Smooth muscle cell (in vitro differentiated cells): Measurements from ENCODE around the gene TYMS. TPM values are rescaled to one million over a fixed set of nuclear protein-coding genes. Genes with fewer than 3 reads are reported as not detected.

Source experiments
- DNase-seq: peaks from one replicate; lab custom pipeline; 2025; ENCODE audit not compliant: unreplicated experiment; lab: John Stamatoyannopoulos, UW
- H2AFZ ChIP-seq: fragments of 200-600 bp; sonication (generic); 2 replicates; pipeline ENCODE4 v1.6.0; 2016; ENCODE audit warnings: antibody characterized with exemption, low read depth, mild to moderate bottlenecking
- H3F3A ChIP-seq: fragments of 200-600 bp; sonication (generic); 2 replicates; pipeline ENCODE4 v1.6.0; 2017; ENCODE audit warnings: antibody characterized with exemption, low read depth
- H3K27ac ChIP-seq: fragments of 200-600 bp; sonication (generic); 2 replicates; pipeline ENCODE4 v1.5.1; 2016; ENCODE audit warnings: low read depth, mild to moderate bottlenecking
- H3K27me3 ChIP-seq: fragments of 200-600 bp; sonication (generic); 2 replicates; pipeline ENCODE4 v1.6.1; 2016; ENCODE audit warnings: low read depth, mild to moderate bottlenecking
- H3K36me3 ChIP-seq: fragments of 200-600 bp; sonication (generic); 2 replicates; pipeline ENCODE4 v1.5.1; 2016; ENCODE audit warnings: low read depth
- H3K4me1 ChIP-seq: fragments of 200-600 bp; sonication (generic); 2 replicates; pipeline ENCODE4 v1.5.1; 2016; ENCODE audit warnings: low read depth
- H3K4me2 ChIP-seq: fragments of 200-600 bp; sonication (generic); 2 replicates; pipeline ENCODE4 v1.6.0; 2016; ENCODE audit warnings: mild to moderate bottlenecking
- H3K4me3 ChIP-seq: fragments of 200-600 bp; sonication (generic); 2 replicates; pipeline ENCODE4 v1.5.1; 2016; ENCODE audit warnings: mild to moderate bottlenecking
- H3K79me2 ChIP-seq: fragments of 200-600 bp; sonication (generic); 2 replicates; pipeline ENCODE4 v1.6.0; 2016; ENCODE audit warnings: low read depth, mild to moderate bottlenecking
- H3K9ac ChIP-seq: fragments of 200-600 bp; sonication (generic); 2 replicates; pipeline ENCODE4 v1.6.0; 2016; ENCODE audit warnings: low read depth
- H3K9me3 ChIP-seq: fragments of 200-600 bp; sonication (generic); replicated peaks from 2 replicates; pipeline ENCODE4 v1.5.1; 2016; ENCODE audit warnings: low read depth
- H4K20me1 ChIP-seq: fragments of 200-600 bp; sonication (generic); 2 replicates; pipeline ENCODE4 v1.6.0; 2016; ENCODE audit warnings: low read depth
- WGBS: methylation state at CpG from one replicate; pipeline ENCODE4 v1.1.7; 2016; ENCODE audit warnings: low lambda C conversion rate; 5-methylcytosine and 5-hydroxymethylcytosine counted together
- polyA plus RNA-seq: library from polyadenylated mRNA; unstranded; fragments of >200 nt; fragmentation: Nextera tagmentation; extraction: Ambion mirVana; gene quantifications from 2 replicates; pipeline ENCODE4 v1.2.1, GENCODE V29; 2016
- total RNA-seq: library from RNA; depleted of rRNA; stranded (reverse); fragments of >200 nt; gene quantifications from 2 replicates; pipeline ENCODE4 v1.2.3, GENCODE V29; 2014
- TF ChIP-seq, protein P1 (sequence below): fragments of 200-600 bp; sonication (generic); IDR thresholded peaks from 2 replicates; pipeline ENCODE4 v1.5.1; 2017; ENCODE audit warnings: borderline replicate concordance, mild to moderate bottlenecking, antibody characterized with exemption; ENCODE audit not compliant: insufficient read depth, poor library complexity, severe bottlenecking

The TYMS gene
- total and polyA plus RNA-seq, 2 experiments from 2014 or later, result 29.1 to 85.3 TPM

DNA sequence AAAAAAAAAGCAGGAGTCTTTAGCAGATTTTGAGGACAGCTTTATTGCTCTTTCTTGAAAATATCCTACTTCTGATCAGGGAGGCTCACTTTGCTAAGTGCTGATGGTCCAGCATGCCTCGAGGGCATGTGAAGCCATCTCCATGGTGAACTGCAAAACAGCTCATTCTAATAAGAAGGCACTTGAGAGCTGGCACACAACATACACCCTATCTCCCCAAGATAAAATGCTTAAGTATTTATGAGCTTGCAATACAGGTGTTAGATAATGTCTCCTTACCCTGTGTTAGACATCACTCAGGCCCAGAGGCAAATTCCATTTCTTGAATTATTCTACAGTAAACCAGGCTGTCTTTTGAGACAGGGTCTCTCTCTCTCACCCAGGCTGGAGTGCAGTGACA lies 52.3 kb downstream of the TYMS start:
- TF ChIP-seq, protein P1, sequence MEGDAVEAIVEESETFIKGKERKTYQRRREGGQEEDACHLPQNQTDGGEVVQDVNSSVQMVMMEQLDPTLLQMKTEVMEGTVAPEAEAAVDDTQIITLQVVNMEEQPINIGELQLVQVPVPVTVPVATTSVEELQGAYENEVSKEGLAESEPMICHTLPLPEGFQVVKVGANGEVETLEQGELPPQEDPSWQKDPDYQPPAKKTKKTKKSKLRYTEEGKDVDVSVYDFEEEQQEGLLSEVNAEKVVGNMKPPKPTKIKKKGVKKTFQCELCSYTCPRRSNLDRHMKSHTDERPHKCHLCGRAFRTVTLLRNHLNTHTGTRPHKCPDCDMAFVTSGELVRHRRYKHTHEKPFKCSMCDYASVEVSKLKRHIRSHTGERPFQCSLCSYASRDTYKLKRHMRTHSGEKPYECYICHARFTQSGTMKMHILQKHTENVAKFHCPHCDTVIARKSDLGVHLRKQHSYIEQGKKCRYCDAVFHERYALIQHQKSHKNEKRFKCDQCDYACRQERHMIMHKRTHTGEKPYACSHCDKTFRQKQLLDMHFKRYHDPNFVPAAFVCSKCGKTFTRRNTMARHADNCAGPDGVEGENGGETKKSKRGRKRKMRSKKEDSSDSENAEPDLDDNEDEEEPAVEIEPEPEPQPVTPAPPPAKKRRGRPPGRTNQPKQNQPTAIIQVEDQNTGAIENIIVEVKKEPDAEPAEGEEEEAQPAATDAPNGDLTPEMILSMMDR, result no peak
- Histone ChIP-seq H3K27me3 (no peaks in the 10 kb centered on the region), H3K27ac (no peak overlapping the region), H3K4me2 (no peak overlapping the region), H3F3A (peaks cover 5% of the 10 kb centered on the region), H3K9ac (no peak overlapping the region), H3K36me3 (no peaks in the 10 kb centered on the region), H3K4me1 (peaks cover 8% of the 10 kb centered on the region), H3K4me3 (no peak overlapping the region), H4K20me1 (no peaks in the 10 kb centered on the region), H3K9me3 (no peaks in the 10 kb centered on the region), H2AFZ (no peak overlapping the region), H3K79me2 (peaks cover 8% of the 10 kb centered on the region)
- WGBS, result 70% methylated on average over 1 of the region's 1 CpG
- no peak for DNase-seq

DNA sequence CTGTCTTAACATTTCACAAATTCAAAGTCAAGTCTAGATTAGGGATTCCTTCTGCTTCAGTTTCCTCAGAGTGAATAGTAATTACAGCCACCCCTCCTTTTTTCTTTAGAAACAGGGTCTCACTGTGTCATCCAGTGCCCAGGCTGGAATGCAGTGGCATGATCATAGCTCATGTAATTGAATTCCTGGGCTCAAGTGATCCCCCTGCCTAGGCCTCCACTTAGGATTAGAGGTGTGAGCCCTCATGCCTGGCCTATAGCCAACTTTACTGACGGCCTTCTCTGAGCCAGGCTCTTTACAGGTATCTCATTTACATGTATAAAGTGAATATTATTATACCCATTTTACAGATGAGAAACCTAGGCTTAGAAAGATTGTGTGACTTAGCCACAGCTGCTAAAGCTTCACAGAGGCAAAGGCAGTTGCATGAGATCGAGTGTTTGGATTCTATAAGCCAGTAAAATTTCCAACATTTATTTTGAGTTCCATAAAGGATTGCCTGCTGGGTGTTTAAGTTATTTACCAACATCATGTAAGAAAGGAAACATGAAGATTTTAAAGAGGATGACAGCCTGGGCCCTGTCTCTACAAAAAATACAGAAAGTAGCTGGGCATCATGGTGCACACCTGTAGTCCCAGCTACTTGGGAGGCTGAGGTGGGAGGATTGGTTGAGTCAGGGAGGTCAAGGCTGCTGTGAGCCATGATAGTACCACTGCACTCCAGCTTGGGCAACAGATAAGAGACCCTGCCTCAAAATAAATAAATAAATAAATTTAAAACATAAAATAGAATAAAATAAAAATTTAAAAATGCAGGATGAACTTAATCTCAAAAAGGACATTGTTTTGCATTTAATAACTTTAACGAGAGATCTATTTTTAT lies 53.2 kb downstream of the TYMS start:
- Histone ChIP-seq H3K9me3 (no peaks in the 10 kb centered on the region), H3K4me3 (peak overlapping the region; percentile 79), H3K4me2 (peak overlapping the region; percentile 90), H3F3A (peaks cover 10% of the 10 kb centered on the region), H4K20me1 (no peaks in the 10 kb centered on the region), H2AFZ (no peak overlapping the region), H3K36me3 (no peaks in the 10 kb centered on the region), H3K27ac (no peak overlapping the region), H3K9ac (no peak overlapping the region), H3K4me1 (peaks cover 8% of the 10 kb centered on the region), H3K27me3 (no peaks in the 10 kb centered on the region), H3K79me2 (peaks cover 8% of the 10 kb centered on the region)
- 95% methylated on average over 3 of the region's 3 CpGs for WGBS
- no peak for DNase-seq
- TF ChIP-seq, protein P1, result no peak

DNA sequence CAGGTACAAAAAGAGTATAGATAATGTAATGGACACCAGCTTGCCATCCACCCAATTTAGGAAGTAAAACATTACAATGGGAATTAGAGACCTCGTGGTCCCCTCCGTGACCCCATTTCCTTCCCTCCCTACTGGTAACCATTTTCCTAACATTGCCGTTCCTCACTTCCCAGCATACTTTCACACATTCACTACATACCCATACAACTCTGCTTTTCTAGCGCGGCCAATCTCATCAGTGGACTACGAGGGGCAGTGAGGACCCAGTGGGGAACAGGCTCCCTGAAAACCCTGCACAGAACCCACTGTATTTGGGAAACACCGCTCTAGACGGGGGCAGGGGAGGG lies 53.8 kb downstream of the TYMS start:
- no peaks in the 10 kb centered on the region for H3K9me3 ChIP-seq
- peak overlapping the region; percentile 90 for H3K4me2 ChIP-seq
- DNase-seq, result no peak
- WGBS, result 20% methylated on average over 8 of the region's 8 CpGs
- H3K27ac ChIP-seq, result peak overlapping the region; percentile 54
- H2AFZ ChIP-seq, result peak overlapping the region; percentile 61
- H3F3A ChIP-seq, result peaks cover 10% of the 10 kb centered on the region
- peaks cover 8% of the 10 kb centered on the region for H3K4me1 ChIP-seq
- peak overlapping the region; percentile 51 for H3K9ac ChIP-seq
- no peaks in the 10 kb centered on the region for H4K20me1 ChIP-seq
- H3K79me2 ChIP-seq, result peaks cover 8% of the 10 kb centered on the region
- TF ChIP-seq, protein P1, result no peak
- H3K4me3 ChIP-seq, result peak overlapping the region; percentile 79
- no peaks in the 10 kb centered on the region for H3K27me3 ChIP-seq
- H3K36me3 ChIP-seq, result no peaks in the 10 kb centered on the region
